Parathyroid adenoma (tissue), 2 donors: ENCODE results near the gene FAM222A.

Experiments
- H2AFZ ChIP-seq: fragments of 300-600 bp; sonication (generic); one replicate; pipeline ENCODE4 v1.7.0; 2017; ENCODE audit warnings: antibody characterized with exemption, mild to moderate bottlenecking
- H3K27ac ChIP-seq: fragments of 300-600 bp; sonication (generic); one replicate; pipeline ENCODE4 v1.7.0; 2017
- H3K27me3 ChIP-seq: fragments of 300-600 bp; sonication (generic); one replicate; pipeline ENCODE4 v1.7.0; 2017; ENCODE audit warnings: low read length; ENCODE audit not compliant: control insufficient read depth, insufficient read depth
- H3K36me3 ChIP-seq: fragments of 300-600 bp; sonication (generic); one replicate; pipeline ENCODE4 v1.7.0; 2017; ENCODE audit warnings: low read length; ENCODE audit not compliant: control insufficient read depth, insufficient read depth
- H3K4me1 ChIP-seq: fragments of 300-600 bp; sonication (generic); one replicate; pipeline ENCODE4 v1.7.0; 2017; ENCODE audit warnings: control low read depth
- H3K4me2 ChIP-seq: fragments of 300-600 bp; sonication (generic); one replicate; pipeline ENCODE4 v1.7.0; 2017; ENCODE audit warnings: low read length
- H3K4me3 ChIP-seq: fragments of 300-600 bp; sonication (generic); one replicate; pipeline ENCODE4 v1.7.0; 2017; ENCODE audit warnings: low read depth, low read length
- H3K79me2 ChIP-seq: fragments of 300-600 bp; sonication (generic); one replicate; pipeline ENCODE4 v1.7.0; 2017; ENCODE audit warnings: control low read depth
- H3K9ac ChIP-seq: fragments of 300-600 bp; sonication (generic); one replicate; pipeline ENCODE4 v1.7.0; 2017; ENCODE audit warnings: mild to moderate bottlenecking
- H3K9me3 ChIP-seq: fragments of 300-600 bp; sonication (generic); one replicate; pipeline ENCODE4 v1.7.0; 2017; ENCODE audit warnings: low read length; ENCODE audit not compliant: control insufficient read depth
- CTCF ChIP-seq: fragments of 300-600 bp; sonication (generic); IDR thresholded peaks from one replicate; pipeline ENCODE4 v1.7.0; 2017; ENCODE audit warnings: antibody characterized with exemption, mild to moderate bottlenecking
- donor health status: primary hyperparathyroidism.

The FAM222A gene

DNA sequence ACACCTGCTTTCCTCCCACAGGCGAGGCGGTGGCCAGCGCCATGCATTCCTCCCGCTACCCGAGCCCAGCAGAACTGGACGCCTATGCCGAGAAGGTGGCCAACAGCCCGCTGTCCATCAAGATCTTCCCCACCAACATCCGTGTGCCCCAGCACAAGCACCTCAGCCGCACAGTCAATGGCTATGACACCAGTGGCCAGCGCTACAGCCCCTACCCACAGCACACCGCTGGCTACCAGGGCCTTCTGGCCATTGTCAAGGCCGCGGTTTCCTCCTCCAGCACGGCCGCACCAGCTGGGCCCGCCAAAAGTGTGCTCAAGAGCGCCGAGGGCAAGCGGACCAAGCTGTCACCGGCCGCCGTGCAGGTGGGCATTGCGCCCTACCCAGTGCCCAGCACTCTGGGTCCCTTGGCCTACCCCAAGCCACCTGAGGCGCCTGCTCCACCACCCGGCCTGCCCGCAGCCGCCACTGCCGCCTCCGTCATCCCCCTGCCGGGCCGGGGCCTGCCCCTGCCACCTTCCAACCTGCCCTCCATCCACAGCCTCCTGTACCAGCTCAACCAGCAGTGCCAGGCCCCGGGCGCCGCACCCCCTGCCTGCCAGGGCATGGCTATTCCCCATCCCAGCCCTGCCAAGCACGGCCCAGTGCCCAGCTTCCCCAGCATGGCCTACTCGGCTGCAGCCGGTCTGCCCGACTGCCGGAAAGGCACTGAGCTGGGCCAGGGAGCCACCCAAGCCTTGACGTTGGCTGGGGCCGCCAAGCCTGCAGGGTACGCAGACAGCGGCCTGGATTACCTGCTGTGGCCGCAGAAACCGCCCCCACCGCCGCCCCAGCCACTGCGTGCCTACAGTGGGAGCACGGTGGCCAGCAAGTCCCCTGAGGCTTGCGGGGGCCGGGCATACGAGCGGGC is 54.6 kb downstream of the FAM222A start:
- Histone ChIP-seq H3K79me2 (no peaks in the 10 kb centered on the region), H3K4me2 (no peak overlapping the region), H3K9me3 (no peaks in the 10 kb centered on the region), H3K9ac (no peak overlapping the region), H3K4me3 (no peak overlapping the region), H3K27me3 (no peaks in the 10 kb centered on the region), H3K36me3 (no peaks in the 10 kb centered on the region), H3K27ac (no peak overlapping the region), H3K4me1 (no peaks in the 10 kb centered on the region), H2AFZ (no peak overlapping the region)
- TF ChIP-seq CTCF, result no peak

- H3K4me1 ChIP-seq, result no peaks in the 10 kb centered on the region
Observed at GRCh38 chr12:109768901-109769670, 55.5 kb downstream of the FAM222A start.

DNA sequence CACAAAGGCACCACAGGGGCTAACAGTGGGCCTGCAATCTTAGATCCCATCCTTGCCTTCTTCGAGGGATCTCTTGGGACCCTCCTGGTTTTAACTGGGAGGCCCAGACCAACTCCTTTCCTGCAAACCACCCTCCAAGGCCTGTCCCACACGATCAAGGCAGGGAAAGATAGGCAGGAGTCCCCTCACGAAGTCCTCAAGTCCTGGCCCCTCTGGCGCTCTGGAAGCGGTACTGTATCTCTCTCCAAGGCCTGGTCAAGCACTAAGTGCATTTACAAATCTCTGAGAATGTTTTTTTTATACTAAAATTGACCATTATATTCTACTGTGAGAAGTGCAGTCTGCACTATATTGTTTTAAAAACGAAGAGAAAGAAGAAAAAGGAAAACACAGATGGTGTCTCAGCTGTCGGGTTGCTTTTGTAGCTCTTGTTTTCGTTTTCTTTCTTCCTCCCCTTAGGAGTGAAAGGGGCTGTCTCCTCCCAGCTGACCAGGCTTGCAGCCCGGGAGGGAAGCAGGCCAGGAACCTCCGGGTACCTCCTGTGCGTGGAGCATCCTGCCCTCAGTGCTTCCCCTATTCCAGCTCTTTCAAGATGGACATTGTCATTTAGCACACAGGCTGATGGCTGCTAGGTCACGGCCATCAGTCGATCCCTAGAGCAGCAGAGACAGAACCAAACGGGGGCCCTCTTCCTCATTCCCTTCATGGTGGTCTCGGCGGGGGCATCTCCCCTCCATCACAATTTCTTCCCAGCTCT is 56.7 kb downstream of the FAM222A start:
- no peak overlapping the region for H3K9ac ChIP-seq
- H3K36me3 ChIP-seq, result no peaks in the 10 kb centered on the region
- TF ChIP-seq CTCF, result no peak
- no peak overlapping the region for H2AFZ ChIP-seq
- H3K27ac ChIP-seq, result no peak overlapping the region
- H3K27me3 ChIP-seq, result no peaks in the 10 kb centered on the region
- H3K79me2 ChIP-seq, result no peaks in the 10 kb centered on the region
- no peaks in the 10 kb centered on the region for H3K4me1 ChIP-seq
- no peaks in the 10 kb centered on the region for H3K9me3 ChIP-seq
- H3K4me3 ChIP-seq, result no peak overlapping the region
- H3K4me2 ChIP-seq, result no peak overlapping the region

More at GRCh38 chr12:109768901-109769670, 55.5 kb downstream of the FAM222A start:
- TF ChIP-seq CTCF, result no peak
- no peak overlapping the region for H3K9ac ChIP-seq
- no peaks in the 10 kb centered on the region for H3K36me3 ChIP-seq
- H3K27me3 ChIP-seq, result no peaks in the 10 kb centered on the region
- H3K4me2 ChIP-seq, result no peak overlapping the region
- H3K79me2 ChIP-seq, result no peaks in the 10 kb centered on the region
- no peak overlapping the region for H2AFZ ChIP-seq
- no peak overlapping the region for H3K27ac ChIP-seq
- no peaks in the 10 kb centered on the region for H3K9me3 ChIP-seq
- no peak overlapping the region for H3K4me3 ChIP-seq

DNA sequence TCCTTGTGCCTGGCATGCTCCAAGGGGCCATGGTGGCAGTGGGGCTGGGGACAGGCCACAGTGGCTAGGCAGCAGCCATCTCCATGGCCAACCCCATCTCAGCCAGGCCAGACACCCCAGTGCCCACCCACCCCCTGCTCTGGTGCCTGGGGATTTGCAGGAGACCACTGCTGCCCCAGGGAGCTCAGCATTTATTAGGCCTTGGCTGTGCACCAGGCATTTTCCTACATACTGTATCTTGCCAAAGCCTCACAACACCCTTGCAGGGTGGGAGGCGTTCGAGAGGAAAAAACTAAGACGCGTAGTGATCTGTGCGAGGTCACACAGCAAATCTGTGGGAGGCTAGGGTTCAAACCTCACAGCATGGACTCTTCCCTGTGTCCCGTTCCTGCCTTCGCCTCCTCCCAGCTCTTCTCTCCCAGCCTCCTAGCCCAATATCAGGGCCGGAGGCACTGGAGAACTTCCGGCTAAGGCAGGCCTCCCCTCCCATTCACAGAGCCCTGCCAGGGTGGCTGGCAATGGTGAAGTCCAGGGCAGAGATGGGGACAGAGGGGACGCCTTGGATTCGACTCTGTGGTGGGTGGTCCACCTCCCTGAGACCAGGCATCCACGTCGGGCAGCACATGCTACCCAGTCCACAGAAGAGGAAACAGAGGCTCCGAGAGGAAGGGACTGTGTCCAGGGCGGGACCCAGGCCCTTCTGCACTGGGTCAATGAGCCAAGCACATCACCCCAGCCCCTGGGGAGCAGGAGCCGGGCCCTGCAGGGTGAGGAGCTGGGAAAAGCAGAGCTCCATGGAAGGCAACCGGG is 57.4 kb downstream of the FAM222A start:
- Histone ChIP-seq H3K4me2 (no peak overlapping the region), H3K79me2 (no peaks in the 10 kb centered on the region), H3K9me3 (no peaks in the 10 kb centered on the region), H3K27me3 (no peaks in the 10 kb centered on the region), H3K4me1 (no peaks in the 10 kb centered on the region), H3K27ac (no peak overlapping the region), H2AFZ (no peak overlapping the region), H3K36me3 (no peaks in the 10 kb centered on the region), H3K9ac (no peak overlapping the region), H3K4me3 (no peak overlapping the region)
- no peak for TF ChIP-seq CTCF
